Inferior parietal cortex (tissue), 1 donor: ENCODE results near the gene RTKN.
"Not testable (repeated sequence)": the region's sequence is repeated elsewhere in the genome, so short reads cannot be mapped to it uniquely, and the experiment has no call there.

Experiments
- DNase-seq: peaks from one replicate; pipeline ENCODE4 v3.0.0-alpha.2; 2016; ENCODE audit errors: extremely low spot score

The RTKN gene

GRCh38 chr2:74439373-74439772 is 2.4 kb downstream of the RTKN start:
- DNase-seq: no peak

DNA sequence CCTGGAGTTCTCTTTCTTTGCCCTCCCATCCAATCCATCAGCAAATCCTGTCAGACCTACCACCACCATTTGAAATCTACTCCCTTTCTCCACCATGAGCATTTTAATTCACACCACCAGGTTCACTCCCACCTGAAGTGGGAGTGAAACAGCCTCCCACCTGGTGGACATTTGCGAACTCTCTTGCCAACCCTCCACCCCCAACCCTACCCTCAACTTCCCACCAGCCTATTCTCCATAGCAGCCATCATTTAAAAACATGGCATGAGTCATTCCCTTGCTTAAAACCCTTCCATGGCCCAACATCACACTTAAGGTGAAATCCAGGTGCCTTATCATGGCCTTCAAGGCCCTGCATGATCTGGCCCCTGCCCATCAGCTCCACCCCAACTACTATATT is 3.5 kb downstream of the RTKN start:
- no peak for DNase-seq

- no peak for DNase-seq
These were observed 4.7 kb downstream of the RTKN start for GRCh38 chr2:74436848-74437695.

DNA sequence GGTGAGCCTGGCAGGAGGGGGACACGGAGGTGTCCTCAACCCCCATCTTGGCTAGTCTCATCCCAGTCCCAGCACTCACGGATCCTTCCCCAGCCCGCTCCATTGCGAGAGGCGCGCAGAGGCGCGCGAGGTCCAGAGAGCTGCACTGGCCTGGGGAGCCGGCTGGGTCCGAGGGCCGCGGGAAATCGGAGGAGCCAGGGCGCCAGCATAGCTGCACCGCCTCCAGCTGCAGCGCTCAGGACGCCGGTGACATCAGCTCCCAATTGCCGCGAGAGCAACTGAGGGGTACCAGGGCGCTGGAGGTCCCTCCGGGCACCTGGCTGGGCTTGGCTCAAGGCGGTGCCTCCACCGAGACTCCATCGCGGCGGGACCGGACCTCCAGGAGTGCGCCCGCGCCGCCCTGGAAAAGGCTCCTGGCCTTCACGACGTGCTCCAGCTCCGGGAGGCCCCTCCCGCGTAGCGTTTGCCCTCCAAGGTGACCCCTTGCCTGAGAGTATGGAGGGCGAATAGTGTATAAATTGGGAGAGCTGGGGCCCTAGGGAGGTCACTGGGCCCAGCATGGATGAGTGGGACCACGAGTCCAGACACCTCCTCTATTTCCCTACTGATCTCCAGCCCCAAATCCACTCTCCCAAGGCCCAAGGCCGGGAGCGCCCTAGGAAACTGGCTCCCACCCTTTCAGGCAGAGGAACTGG is 5.5 kb downstream of the RTKN start:
- no peak for DNase-seq

GRCh38 chr2:74430502-74430901 is 11.2 kb downstream of the RTKN start:
- DNase-seq: no peak

DNA sequence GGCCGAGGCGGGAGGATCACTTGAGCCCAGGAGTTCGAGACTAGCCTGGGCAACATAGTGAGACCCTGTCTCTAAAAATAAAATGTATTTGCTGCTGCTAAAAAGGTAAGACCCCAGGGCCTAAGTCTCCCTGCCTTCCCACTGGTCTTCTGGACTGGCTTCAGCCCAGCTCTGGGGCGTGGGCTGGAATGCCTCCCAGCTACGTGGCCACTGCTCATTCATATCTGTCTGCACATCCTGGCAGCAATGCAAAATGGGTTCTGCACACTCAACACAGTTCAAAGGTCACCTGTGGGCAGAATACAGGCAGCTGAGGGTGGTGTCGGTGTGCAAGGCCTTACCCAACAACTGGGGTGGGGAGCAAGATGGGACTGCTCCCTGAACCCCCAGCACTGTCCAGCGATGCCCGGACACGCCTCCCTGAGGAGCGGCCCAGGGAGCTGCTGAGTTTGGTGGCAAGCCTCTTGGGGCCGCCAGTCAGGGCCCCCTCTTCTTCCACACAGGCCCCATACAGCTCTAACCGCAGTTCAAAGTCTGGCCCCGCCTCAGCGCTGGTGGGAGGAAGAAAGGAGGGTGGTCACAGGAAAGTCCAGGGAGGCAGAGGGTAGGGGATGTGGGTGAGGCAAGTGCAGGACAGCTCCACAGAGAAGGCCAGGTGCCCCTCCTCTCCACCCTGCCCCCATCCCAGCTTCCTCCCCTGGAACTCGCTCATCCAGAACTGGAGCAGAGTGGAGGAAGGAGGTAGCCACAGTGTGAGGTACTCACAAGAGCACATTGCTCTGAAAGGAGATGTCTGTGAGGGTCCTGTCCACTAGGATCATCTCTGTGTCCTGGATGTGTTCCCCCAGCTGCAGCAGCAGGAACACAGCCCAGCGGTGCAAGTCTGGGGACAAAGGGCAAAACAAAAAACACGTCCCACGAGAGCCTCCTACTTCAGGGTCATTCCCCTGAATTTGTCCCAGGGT is 12.0 kb downstream of the RTKN start:
- no peak for DNase-seq

DNA sequence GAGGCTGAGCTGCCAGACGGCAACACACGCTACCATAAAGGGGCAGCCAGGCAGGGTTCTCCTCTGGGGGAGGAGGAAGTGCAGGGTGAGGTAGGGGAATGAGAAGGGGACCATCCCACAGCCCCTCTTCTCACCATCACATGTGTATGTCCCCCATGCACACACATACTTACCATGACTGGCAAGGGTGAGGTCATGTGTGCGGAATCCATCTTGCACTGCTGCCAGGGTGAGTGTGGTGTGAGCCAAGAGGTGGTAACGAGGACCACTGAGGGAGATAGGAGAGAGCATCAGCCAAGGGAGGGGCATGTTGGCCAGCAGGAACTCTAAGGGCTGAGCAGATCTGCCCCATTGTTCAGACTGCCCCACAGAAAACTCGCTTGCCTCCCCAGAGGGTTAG is 13.1 kb downstream of the RTKN start:
- no peak for DNase-seq

DNA sequence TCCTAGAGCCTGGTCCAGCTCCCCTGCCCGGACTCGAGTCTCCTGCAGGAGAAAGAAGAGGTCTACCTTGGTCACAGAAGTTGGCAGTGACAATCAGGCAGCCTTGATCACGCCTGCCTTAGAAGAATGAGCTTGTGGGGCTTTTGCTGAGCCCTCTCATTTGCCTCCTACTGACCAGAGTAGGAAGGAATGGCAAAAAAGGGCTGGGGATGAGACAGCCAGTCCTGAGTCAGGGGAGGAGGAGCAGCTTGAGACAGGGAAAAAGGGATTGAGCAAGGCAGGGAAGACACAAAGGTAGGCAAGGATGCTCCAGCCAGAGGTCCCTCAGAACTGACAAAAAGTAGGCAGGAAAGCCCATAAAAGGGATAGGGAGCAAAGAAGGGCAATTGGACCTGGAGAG is 14.2 kb downstream of the RTKN start:
- no peak for DNase-seq

DNA sequence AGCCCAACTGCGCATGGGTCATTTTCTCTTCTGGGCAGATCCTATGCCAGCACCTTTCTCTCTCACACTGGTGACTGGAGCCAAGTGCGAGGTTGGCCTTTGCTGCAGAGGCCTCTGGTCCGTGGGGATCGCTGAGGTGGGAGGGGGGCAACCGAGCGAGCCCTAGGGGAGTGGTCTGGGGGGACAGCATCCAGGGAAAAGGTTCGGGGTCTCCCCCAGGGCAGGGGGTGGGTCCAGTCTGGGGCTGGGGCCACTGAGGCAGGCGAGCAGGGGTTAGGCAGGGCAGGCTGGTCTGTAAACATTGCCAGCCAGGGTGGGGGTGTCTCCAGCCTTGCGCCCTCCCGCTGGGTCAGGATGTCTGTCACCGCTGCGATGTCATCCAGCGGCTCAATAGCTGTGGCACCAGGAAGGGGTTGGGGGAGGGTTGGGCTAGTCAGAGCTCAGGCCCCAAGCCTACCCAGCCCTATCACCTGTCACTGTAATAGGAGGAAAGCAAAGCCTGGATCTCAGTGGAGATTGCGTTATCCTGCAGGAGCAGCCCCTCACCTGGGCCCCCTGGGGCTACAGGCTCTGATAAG is 15.5 kb downstream of the RTKN start:
- no peak for DNase-seq

DNA sequence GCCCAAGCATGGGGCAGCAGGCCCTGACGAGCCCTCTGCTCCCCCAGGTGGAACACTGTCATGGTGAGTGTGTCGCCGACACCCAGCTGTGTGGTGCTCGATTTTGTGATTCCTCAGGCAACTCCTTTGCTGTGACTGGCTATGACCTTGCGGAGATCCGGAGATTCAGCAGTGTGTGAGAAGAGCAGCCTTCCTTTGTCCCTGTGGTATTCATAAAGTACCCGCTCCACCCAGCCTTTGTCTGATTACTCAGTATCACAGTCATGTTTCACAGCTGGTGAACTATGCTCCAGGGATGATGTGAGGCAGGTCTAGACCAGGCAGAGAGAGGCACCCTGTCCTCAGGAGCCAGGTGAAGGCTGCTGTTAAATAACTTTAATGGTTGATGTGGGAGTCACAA is 16.2 kb downstream of the RTKN start:
- DNase-seq: no peak

- no peak for DNase-seq
These were observed 16.7 kb downstream of the RTKN start for GRCh38 chr2:74424995-74425406.

DNA sequence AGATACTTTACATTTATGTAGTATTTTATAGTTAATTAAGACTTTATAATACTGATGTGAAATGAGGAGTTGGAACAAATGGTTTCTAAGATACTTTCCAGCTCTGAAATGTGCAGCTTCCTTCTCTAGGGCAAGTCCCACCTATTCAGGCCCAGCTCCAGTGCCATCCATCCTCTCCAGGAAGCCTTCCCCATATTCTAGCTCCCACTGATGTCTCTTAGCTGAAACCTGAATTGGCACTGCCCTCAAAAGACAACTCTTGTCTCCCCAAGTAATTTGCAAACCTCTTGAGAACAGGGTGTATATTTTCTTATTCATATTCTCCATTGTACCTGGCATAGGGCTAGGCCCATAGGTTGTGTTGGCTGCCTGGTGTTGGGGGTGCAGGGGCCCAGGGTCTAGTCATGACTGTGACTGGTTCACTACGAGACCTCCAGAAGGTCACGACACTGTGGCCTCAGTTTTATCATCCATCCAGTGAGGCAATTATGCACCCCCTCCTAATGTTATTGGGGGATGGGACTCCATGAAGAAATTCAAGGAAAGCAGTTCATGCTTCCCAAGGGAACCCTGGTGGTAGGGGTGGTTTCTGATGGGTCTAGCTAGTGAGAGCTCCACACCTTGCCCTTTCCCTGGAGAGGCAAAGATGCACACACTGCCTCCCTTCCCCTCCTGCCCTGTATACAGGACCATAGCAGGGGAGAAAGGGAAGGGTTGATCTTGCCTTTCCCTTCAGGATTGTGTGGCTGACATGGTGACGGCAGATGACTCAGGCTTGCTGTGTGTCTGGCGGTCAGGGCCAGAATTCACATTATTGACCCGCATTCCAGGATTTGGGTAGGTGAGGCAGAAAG is 17.4 kb downstream of the RTKN start:
- DNase-seq: no peak

DNA sequence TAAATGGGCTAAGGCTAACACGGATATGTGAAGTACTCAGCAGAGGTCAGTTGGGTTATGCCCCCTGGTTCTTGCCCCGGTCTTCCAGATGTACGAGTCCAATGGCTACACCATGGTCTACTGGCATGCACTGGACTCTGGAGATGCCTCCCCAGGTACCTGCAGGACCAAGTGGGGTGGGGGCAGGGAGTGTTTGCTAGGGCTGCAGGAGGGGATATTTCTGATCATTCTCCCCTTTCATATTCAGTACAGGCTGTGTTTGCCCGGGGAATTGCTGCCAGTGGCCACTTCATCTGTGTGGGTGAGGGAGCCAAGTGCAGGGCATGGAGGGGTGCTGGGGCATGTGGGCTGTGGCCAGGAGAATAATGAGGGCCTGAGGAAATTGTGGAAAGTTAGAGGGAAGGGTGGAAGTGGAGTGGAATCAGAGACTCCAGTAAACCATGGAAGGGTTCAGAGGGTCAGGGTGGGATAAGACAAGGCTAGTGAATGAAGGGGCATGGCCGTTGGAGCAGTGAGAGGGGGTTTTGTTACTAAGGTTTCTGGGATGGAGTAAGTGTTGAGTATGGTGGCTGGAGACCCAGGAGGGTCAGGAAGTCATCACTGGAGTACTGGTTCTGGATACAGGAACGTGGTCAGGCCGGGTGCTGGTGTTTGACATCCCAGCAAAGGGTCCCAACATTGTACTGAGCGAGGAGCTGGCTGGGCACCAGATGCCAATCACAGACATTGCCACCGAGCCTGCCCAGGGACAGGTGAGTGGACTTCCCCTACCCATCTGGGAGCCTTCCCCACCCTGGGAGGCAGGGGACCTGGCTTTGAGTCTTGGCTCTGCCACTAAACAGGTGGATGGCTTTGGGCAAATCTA is 18.3 kb downstream of the RTKN start:
- no peak for DNase-seq

DNA sequence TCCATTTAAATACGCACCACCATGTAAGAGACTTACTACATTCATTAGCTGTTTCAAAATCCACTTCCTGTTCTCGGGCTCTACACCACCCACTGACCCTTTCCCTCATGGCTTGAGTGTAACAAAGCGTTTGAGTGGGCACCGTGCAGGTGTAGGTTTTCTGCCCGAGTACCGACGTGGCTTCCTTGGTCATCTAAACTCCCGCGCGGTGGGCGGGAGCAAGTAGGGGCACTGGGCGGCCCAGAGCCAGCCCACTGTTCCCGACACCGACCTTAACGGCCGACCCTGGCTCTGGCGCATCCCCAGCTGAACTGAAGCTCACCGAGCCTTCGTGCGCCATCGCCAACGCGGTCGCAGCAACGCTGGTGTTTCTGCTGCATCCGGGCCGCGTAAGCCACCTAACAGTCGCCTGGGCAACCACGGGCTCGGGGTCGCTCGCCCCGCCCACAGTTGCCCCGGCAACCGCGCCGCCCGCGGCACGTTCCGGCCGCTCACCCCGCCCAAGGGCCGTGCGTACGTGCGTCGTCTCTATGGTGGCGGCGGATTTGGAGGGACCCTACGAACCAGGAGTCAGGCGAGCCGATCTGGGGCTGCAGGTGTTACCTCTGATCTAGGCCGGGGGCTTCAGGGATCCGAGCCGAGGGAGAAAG is 20.4 kb downstream of the RTKN start, which contains the start of the genes C2orf81 and WDR54:
TSS of gene C2orf81 (minus strand) at position 399 of the 650 bp plus-strand sequence. CDS start at position 340, 59 bp downstream.
TSS of gene WDR54 (plus strand) at position 510 of the 650 bp plus-strand sequence. CDS start 424 bp downstream, outside the sequence.
- DNase-seq: peak; percentile 74

DNA sequence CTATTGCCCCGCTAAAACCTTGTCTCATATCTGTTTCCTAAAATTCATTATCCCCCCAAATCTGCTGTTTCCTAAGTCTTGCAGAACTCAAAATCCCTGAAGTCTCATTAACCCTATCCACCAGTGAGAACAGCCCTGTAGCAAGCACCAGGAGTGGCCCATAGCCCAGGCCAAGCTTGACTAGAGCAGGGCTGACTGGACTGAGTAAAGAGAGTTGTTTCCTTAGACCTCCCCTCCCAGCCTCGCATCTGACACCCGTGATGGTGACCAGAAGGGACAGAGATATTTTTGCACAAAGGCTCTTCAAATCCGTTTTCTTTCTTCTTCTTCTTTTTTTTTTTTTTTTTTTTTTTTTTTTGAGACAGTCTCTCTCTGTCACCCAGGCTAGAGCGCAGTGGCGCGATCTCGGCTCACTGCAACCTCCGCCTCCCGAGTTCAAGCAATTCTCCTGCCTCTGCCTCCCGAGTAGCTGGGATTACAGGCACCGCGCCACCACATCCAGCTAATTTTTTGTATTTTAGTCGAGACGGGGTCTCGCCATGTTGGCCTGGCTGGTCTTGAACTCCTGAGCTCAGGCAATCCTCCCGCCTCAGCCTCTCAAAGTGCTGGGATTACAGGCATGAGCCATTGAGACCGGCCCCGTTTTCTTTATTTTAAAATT is 21.2 kb downstream of the RTKN start:
- DNase-seq: not testable (repeated sequence)

DNA sequence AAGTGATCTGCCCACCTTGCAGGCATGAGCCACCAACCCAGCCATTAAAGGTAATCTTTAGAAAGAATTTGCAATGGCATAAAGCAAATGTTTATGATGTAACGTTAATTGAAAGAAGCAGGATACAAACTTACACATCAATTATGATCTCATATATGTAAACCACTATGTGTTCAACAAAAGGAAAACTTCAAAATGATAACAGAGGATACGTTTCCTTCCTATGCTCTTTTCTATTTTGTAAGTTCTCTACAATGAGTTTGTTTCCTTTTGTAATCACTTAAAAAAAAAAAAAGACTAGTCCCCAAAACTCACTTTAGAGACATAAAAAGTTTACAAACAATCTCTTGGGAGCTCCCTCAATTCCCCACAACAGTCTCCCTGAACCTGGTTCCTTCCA is 21.7 kb downstream of the RTKN start:
- DNase-seq: no peak

DNA sequence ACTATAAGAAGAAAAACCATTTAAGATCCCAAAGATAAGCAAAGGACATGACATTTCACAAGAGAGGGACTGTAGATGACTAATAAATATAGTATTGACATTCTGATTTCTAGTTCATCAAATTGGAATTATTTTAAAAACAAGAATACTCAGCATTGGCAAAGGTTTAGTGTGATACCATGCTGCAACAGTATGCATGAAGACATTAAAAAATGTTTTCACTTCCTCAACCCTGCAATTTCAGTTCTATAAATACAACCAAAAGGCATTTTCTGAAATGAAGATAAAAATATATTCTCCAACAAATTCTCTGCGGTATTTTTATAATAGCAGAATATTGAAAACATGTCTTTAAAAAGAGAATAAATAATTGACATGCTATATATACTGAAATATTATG is 22.4 kb downstream of the RTKN start:
- no peak for DNase-seq

DNA sequence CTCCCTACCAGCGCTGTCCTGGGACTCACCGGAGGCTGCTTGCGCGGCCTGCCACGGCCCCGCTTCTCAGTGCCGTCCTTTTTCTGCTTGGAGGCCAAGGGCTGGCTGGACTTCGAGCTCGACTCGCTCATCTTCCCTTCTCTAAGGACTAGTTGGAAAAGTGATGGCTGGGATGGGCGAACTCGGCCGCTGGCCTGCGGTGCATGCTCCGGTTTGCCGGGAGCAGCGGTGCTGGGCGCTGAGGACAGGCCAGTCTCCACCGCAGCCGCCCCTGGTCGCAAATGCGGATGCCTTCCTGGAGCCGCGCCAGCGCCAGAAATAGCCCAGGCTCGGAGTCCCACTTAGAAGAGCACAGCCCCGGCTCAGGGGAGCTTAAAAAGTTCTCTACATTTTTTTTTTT is 23.4 kb downstream of the RTKN start:
- no peak for DNase-seq
